Measurements from ENCODE around the gene CFAP46. TPM values are rescaled to one million over a fixed set of nuclear protein-coding genes. Genes with fewer than 3 reads are reported as not detected.

Gene CFAP46
- total RNA-seq, 6 donors from 2014 or later = 0.60 to 28.3 (median 8.0) TPM

GRCh38 chr10:132983252-132984007, 41.1 kb upstream of the CFAP46 start:
- H3K36me3 ChIP-seq = no peaks in the 10 kb centered on the region
- no peak for TF ChIP-seq CTCF (IDR thresholded peaks at IDR 0.05)
- no peak for TF ChIP-seq POLR2AphosphoS5 (IDR thresholded peaks at IDR 0.05)
- no peak for TF ChIP-seq EP300 (IDR thresholded peaks at IDR 0.05)
- TF ChIP-seq POLR2A (IDR thresholded peaks at IDR 0.05) = no peak
- H3K4me3 ChIP-seq = no peak overlapping the region
- DNase-seq (peak in 1 of 2 donors; percentile 46), ATAC-seq (ENCODE audit: low FRiP score in 2 of 2) (no peak)
- no peaks in the 10 kb centered on the region for H3K9me3 ChIP-seq
- no peaks in the 10 kb centered on the region for H3K27me3 ChIP-seq
- WGBS, 2 donors = 90 to 92% methylated on average over 29 to 30 of the region's 42 CpGs
- peaks cover 0 to 12% (median 2%) of the 10 kb centered on the region in 4 donors for H3K4me1 ChIP-seq
- no peak overlapping the region for H3K27ac ChIP-seq

- ATAC-seq (ENCODE audit: low FRiP score in 2 of 2) (peak in 1 of 2 donors; percentile 29), DNase-seq (peak in 1 of 2 donors; percentile 78)
- Histone ChIP-seq H3K36me3 (no peaks in the 10 kb centered on the region), H3K27ac (no peak overlapping the region), H3K4me1 (peaks cover 0 to 12% (median 2%) of the 10 kb centered on the region in 4 donors), H3K27me3 (no peaks in the 10 kb centered on the region), H3K4me3 (no peak overlapping the region), H3K9me3 (no peaks in the 10 kb centered on the region)
- TF ChIP-seq EP300 (IDR thresholded peaks at IDR 0.05) = no peak
- no peak for TF ChIP-seq POLR2A (IDR thresholded peaks at IDR 0.05)
- TF ChIP-seq CTCF (IDR thresholded peaks at IDR 0.05) = no peak
- no peak for TF ChIP-seq POLR2AphosphoS5 (IDR thresholded peaks at IDR 0.05)
- 69 to 92% methylated on average over 14 to 33 of the region's 36 CpGs for WGBS, 2 donors
These were observed 40.1 kb upstream of the CFAP46 start for GRCh38 chr10:132982301-132982989.

- DNase-seq (peak in 1 of 2 donors; percentile 36), ATAC-seq (ENCODE audit: low FRiP score in 2 of 2) (no peak)
- no peaks in the 10 kb centered on the region for H3K36me3 ChIP-seq
- H3K4me3 ChIP-seq = no peak overlapping the region
- H3K9me3 ChIP-seq = no peaks in the 10 kb centered on the region
- no peak for TF ChIP-seq EP300 (IDR thresholded peaks at IDR 0.05)
- TF ChIP-seq POLR2AphosphoS5 (IDR thresholded peaks at IDR 0.05) = no peak
- no peak for TF ChIP-seq POLR2A (IDR thresholded peaks at IDR 0.05)
- no peak for TF ChIP-seq CTCF (IDR thresholded peaks at IDR 0.05)
- no peaks in the 10 kb centered on the region for H3K27me3 ChIP-seq
- H3K4me1 ChIP-seq = peaks cover 0 to 12% (median 2%) of the 10 kb centered on the region in 4 donors
- H3K27ac ChIP-seq = no peak overlapping the region
- 81 to 83% methylated on average over 17 to 21 of the region's 21 CpGs for WGBS, 2 donors
These were observed 39.4 kb upstream of the CFAP46 start for GRCh38 chr10:132981746-132982145.

GRCh38 chr10:132981173-132981555, 38.8 kb upstream of the CFAP46 start:
- ATAC-seq (ENCODE audit: low FRiP score in 2 of 2) (no peak), DNase-seq (peak in 1 of 2 donors; percentile 77)
- Histone ChIP-seq H3K27ac (peak overlapping the region in 1 of 4 donors; percentile 21), H3K36me3 (no peaks in the 10 kb centered on the region), H3K9me3 (no peaks in the 10 kb centered on the region), H3K4me1 (peaks cover 0 to 12% (median 2%) of the 10 kb centered on the region in 4 donors), H3K4me3 (no peak overlapping the region), H3K27me3 (no peaks in the 10 kb centered on the region)
- no peak for TF ChIP-seq POLR2A (IDR thresholded peaks at IDR 0.05)
- TF ChIP-seq POLR2AphosphoS5 (IDR thresholded peaks at IDR 0.05) = no peak
- no peak for TF ChIP-seq EP300 (IDR thresholded peaks at IDR 0.05)
- TF ChIP-seq CTCF (IDR thresholded peaks at IDR 0.05) = no peak
- WGBS, 2 donors = 42 to 73% methylated on average over 4 to 13 of the region's 17 CpGs

All from upper lobe of left lung (tissue), 6 donors.